T-helper 2 cell treated with Interferon-gamma antibody and Interleukin-4, amounts not matched to agents 5 μg/mL and 100 μg/mL, for 36 hours (primary cell): ENCODE measurements around the gene SLC2A14.
A peak's percentile ranks its signal among the peaks of the same experiment; 100 is the strongest.
"Not testable (repeated sequence)": the region's sequence is repeated elsewhere in the genome, so short reads cannot be mapped to it uniquely, and the experiment has no call there.

Experiments
- DNase-seq: peaks from one replicate; pipeline ENCODE4 v3.0.0; 2021; ENCODE audit warnings: low spot score
- H3K27ac Mint-ChIP-seq: one replicate; pipeline ENCODE4 v1.8.0; 2021; ENCODE audit warnings: mild to moderate bottlenecking, mixed read lengths
- H3K27me3 Mint-ChIP-seq: one replicate; pipeline ENCODE4 v1.8.0; 2021; ENCODE audit warnings: low read depth, mixed read lengths
- H3K36me3 Mint-ChIP-seq: one replicate; pipeline ENCODE4 v1.8.0; 2021; ENCODE audit warnings: low read depth, mixed read lengths
- H3K4me1 Mint-ChIP-seq: one replicate; pipeline ENCODE4 v1.8.0; 2021; ENCODE audit warnings: low read depth, mixed read lengths
- H3K4me3 Mint-ChIP-seq: one replicate; pipeline ENCODE4 v1.8.0; 2022; ENCODE audit warnings: mild to moderate bottlenecking, moderate library complexity, mixed read lengths
- H3K9me3 Mint-ChIP-seq: one replicate; pipeline ENCODE4 v1.8.0; 2021; ENCODE audit warnings: mixed read lengths

The SLC2A14 gene

GRCh38 chr12:7872566-7873319 is at the start of gene SLC2A14:
Gene SLC2A14, minus strand, starts transcription at chr12:7872915. Its CDS starts 3,035 bp downstream, at chr12:7869880.
- H3K27ac Mint-ChIP-seq, result no peak within 1 kb of the TSS
- no peaks in the 10 kb centered on the region for H3K36me3 Mint-ChIP-seq
- no peak within 1 kb of the TSS for H3K4me3 Mint-ChIP-seq
- H3K27me3 Mint-ChIP-seq, result peaks cover 38% of the 10 kb centered on the region
- H3K9me3 Mint-ChIP-seq, result no peaks in the 10 kb centered on the region
- DNase-seq, result no peak
- H3K4me1 Mint-ChIP-seq, result no peaks in the 10 kb centered on the region

DNA sequence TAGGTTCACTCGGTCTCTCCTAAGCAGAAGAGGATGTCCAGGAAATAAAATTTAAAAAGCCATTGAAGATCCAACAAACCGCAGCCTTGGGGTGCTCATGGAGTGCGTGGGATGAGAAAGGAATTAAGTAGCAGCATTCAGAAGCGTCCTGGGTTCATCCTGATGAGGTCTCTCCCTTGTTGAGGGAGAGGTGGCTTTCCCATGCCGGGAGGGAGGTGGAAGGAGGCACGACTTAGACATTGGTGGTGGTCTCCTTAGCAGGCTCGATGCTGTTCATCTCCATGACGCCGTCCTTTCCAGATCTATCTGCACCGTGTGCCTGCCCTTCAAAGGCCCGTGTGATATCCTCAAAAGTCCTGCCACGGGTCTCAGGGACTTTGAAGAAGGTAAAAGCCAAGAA is 48.5 kb upstream of the SLC2A14 start:
- peak overlapping the region; percentile 15 for H3K4me3 Mint-ChIP-seq
- not testable (repeated sequence) for H3K9me3 Mint-ChIP-seq, H3K27ac Mint-ChIP-seq, DNase-seq, H3K27me3 Mint-ChIP-seq
- peaks cover 71% of the 10 kb centered on the region for H3K36me3 Mint-ChIP-seq
- H3K4me1 Mint-ChIP-seq, result peaks cover 19% of the 10 kb centered on the region

DNA sequence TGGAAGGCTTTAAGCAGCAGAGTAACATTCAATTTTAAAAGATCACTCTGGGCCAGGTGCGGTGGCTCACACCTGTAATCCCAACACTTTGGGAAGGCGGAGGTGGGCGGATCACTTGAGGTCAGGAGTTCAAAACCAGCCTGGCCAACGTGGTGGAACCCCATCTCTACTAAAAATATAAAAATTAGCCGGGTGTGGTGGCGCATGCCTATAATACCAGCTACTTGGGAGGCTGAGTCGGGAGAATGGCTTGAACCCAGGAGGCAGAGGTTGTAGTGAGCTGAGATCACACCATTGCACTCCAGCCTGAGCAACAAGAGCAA is 45.5 kb upstream of the SLC2A14 start:
- not testable (repeated sequence) for H3K4me3 Mint-ChIP-seq, H3K27ac Mint-ChIP-seq, DNase-seq, H3K9me3 Mint-ChIP-seq, H3K27me3 Mint-ChIP-seq
- Mint-ChIP-seq H3K4me1 (peaks cover 11% of the 10 kb centered on the region), H3K36me3 (peaks cover 55% of the 10 kb centered on the region)

DNA sequence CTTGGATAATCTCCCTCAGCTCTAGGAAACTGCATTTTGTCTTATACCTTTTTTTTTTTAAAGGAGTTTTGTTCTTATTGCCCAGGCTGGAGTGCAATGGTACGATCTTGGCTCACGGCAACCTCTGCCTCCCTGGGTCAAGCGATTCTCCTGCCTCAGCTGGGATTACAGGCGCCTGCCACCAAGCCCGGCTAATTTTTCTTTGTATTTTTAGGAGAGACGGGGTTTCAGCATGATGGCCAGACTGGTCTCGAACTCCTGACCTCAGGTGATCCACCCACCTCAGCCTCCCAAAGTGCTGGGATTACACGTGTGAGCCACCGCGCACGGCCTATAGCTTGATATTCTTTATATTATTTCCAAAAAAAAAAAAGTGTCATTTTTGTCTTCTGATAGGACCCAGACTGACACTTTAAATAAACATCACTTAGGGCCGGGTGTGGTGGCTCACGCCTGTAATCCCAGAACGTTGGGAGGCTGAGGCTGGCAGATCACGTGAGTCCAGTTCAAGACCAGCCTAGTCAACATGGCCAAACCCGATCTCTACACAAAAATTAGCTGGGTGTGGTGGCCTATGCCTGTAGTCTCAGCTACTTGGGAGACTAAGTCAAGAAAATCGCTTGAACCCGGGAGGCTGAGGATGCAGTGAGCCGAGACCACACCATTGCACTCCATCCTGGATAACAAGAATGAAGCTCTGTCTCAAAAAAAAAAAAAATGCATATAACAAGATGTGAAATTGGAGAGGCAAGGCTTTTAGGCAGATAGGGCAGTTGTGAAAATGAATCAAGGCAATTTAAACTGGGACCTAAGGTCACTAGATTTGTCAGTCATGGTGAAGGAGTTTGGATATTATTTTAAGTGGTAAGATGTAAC is 44.9 kb upstream of the SLC2A14 start:
- Mint-ChIP-seq H3K4me3 (no peak overlapping the region), H3K27ac (no peak overlapping the region), H3K4me1 (peaks cover 8% of the 10 kb centered on the region), H3K36me3 (peaks cover 50% of the 10 kb centered on the region), H3K27me3 (no peaks in the 10 kb centered on the region), H3K9me3 (no peaks in the 10 kb centered on the region)
- DNase-seq, result no peak

- DNase-seq, result no peak
- peaks cover 6% of the 10 kb centered on the region for H3K4me1 Mint-ChIP-seq
- no peaks in the 10 kb centered on the region for H3K27me3 Mint-ChIP-seq
- H3K4me3 Mint-ChIP-seq, result no peak overlapping the region
- peaks cover 43% of the 10 kb centered on the region for H3K36me3 Mint-ChIP-seq
- no peaks in the 10 kb centered on the region for H3K9me3 Mint-ChIP-seq
- H3K27ac Mint-ChIP-seq, result no peak overlapping the region
These were observed 44.2 kb upstream of the SLC2A14 start for GRCh38 chr12:7916936-7917335.

DNA sequence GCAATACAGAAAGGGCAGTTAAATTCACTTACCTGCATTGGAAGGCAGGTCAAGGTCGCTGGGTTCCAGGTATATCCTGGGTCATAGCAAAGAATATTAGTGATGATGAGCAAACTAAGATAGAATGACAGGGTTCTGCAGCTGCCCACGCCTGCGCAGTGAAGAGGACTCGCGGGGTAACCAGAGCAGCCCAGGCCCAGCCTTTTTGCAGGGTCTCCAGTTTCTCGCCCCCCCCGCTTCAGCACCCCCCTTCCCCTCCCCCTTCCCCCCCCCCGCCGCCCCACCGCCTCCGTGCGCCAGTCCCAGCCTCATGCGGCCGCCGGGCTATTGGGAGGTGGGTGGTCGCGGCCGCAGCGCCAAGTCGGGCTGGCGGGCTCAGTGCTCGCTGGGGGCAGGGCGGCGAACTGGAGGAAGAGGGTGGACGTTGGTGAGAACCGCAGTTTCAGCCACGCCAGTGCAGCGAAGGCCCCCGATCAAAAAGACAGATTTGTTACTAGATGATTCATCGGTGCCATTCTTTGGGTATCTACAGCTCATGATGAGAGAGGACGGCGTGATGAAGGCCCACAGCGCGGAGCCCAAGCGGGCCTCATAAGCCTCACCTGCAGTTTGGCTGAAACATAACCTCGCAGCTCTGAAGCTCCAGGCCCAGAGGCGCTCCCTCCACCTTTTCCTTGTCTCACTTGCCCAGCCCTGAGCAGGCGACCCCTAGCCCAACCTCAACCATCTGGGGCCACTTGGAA is 43.1 kb upstream of the SLC2A14 start:
- Mint-ChIP-seq H3K4me3 (no peak overlapping the region), H3K4me1 (peaks cover 3% of the 10 kb centered on the region), H3K9me3 (no peaks in the 10 kb centered on the region), H3K27ac (no peak overlapping the region), H3K36me3 (peaks cover 33% of the 10 kb centered on the region), H3K27me3 (no peaks in the 10 kb centered on the region)
- no peak for DNase-seq

DNA sequence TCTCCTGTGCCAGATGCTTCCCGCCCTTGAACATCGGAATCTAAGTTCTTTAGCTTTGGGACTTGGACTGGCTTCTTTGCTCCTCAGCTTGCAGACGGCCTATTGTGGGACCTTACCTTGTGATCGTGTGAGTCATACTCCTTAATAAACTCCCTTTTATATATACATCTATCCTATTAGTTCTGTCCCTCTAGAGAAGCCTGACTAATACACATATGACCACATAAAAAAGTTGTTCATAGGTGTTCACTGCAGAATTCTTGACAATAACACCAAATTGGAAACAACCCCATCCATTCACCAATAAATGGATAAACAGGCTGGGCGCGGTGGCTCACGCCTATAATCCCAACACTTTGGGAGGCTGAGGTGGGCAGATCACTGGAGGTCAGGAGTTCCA is 37.4 kb upstream of the SLC2A14 start:
- H3K27me3 Mint-ChIP-seq, H3K27ac Mint-ChIP-seq: not testable (repeated sequence)

GRCh38 chr12:7907009-7907408 is 34.3 kb upstream of the SLC2A14 start:
- no peak for DNase-seq
- Mint-ChIP-seq H3K4me1 (no peaks in the 10 kb centered on the region), H3K36me3 (no peaks in the 10 kb centered on the region), H3K9me3 (no peaks in the 10 kb centered on the region), H3K27ac (no peak overlapping the region), H3K27me3 (no peaks in the 10 kb centered on the region), H3K4me3 (no peak overlapping the region)

More for the DNA sequence above, 37.4 kb upstream of the SLC2A14 start:
- not testable (repeated sequence) for H3K4me1 Mint-ChIP-seq, DNase-seq, H3K4me3 Mint-ChIP-seq, H3K36me3 Mint-ChIP-seq, H3K9me3 Mint-ChIP-seq

DNA sequence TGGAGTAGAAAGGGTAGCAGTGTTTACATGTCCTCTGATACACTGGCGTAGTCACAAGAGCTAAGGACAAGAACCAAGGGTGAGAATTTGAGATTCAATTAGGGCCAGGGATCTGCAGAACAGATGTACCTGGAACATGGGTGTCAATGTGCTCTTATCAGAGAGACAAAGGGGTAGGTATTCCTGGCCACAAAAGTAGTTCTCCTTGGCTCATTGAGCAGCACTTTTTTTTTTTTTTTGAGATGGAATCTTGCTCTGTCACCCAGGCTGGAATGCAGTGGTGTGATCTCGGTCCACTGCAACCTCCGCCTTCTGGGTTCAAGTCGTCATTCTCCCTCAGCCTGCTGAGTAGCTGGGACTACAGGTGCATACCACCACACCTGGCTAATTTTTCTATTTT is 33.6 kb upstream of the SLC2A14 start:
- not testable (repeated sequence) for H3K9me3 Mint-ChIP-seq, H3K4me3 Mint-ChIP-seq, H3K27ac Mint-ChIP-seq, H3K4me1 Mint-ChIP-seq, DNase-seq, H3K27me3 Mint-ChIP-seq, H3K36me3 Mint-ChIP-seq

DNA sequence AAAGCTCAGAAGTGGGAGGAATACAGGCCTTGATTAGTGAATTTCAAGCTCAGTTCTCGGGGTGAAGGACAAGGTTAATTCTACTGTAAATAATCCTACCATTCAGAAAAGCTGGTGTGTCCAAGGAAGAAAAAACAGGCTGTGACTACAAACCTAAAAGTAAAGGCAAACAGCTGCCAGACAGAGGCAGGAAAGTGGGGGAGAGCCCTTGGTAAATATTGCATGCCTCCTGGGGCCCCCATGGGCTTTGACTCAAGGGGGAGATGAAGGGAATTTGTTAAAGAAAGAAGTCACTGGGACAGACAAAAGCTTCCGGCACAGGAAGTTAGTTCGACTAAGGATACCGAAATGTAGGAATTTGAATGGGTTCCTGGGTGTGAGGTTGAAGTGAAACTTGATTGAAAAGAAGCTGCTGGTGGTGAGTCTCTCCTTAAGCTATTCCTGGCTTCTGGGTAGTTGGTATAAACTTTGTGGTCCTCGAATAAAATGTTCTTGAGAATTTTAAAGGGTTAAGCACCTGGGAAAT is 32.9 kb upstream of the SLC2A14 start:
- H3K4me3 Mint-ChIP-seq, result not testable (repeated sequence)

DNA sequence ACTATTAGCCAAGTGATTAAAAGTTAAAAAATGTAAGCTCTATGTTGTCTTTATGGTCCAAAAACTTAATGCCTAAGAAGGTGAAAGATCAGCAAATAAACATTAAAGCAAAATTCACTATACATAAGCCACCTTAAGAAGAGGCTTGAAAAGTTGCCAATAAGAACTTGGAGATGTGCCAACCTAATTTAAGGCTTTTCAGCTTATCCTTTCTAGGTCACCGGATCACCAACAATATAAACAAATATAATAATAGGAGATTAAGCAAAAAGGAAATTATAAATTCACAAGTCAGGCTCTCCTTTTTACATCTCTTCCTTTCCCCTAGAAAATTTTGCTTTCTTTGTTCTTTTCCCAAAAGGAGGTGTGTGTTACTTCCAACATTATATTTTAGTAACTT is 32.4 kb upstream of the SLC2A14 start:
- Mint-ChIP-seq H3K27me3 (no peaks in the 10 kb centered on the region), H3K4me3 (no peak overlapping the region), H3K9me3 (no peaks in the 10 kb centered on the region), H3K27ac (no peak overlapping the region), H3K4me1 (no peaks in the 10 kb centered on the region), H3K36me3 (no peaks in the 10 kb centered on the region)
- no peak for DNase-seq

More for the DNA sequence above, 32.9 kb upstream of the SLC2A14 start:
- H3K36me3 Mint-ChIP-seq, DNase-seq, H3K4me1 Mint-ChIP-seq, H3K27me3 Mint-ChIP-seq, H3K27ac Mint-ChIP-seq, H3K9me3 Mint-ChIP-seq: not testable (repeated sequence)

- not testable (repeated sequence) for DNase-seq, H3K9me3 Mint-ChIP-seq, H3K4me1 Mint-ChIP-seq, H3K4me3 Mint-ChIP-seq, H3K27ac Mint-ChIP-seq, H3K36me3 Mint-ChIP-seq, H3K27me3 Mint-ChIP-seq
These were observed 29.7 kb upstream of the SLC2A14 start for GRCh38 chr12:7902416-7902815.

- no peaks in the 10 kb centered on the region for H3K4me1 Mint-ChIP-seq
- DNase-seq, result no peak
- H3K9me3 Mint-ChIP-seq, result no peaks in the 10 kb centered on the region
- no peaks in the 10 kb centered on the region for H3K36me3 Mint-ChIP-seq
- no peak overlapping the region for H3K27ac Mint-ChIP-seq
- no peaks in the 10 kb centered on the region for H3K27me3 Mint-ChIP-seq
- no peak overlapping the region for H3K4me3 Mint-ChIP-seq
These were observed 27.0 kb upstream of the SLC2A14 start for GRCh38 chr12:7899755-7900154.

DNA sequence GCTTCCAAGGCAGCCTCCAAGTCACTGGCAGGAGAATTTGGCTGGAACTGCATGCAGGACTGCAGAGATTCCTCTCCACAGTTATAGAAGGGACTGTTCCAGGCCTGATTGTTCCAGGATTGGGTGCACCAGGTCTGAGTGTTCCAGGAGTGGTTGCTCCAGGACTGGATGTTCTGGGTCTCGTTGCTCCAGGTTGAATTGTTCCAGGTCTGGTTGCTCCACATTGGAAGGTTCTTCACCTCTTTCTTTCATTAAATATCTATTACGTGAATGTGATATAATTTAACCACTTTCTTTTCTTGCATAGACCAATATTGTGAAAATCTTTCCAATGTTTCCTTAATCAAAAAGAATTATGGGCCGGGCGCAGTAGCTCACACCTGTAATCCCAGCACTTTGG is 24.0 kb upstream of the SLC2A14 start:
- H3K27me3 Mint-ChIP-seq, H3K4me1 Mint-ChIP-seq, H3K36me3 Mint-ChIP-seq, H3K9me3 Mint-ChIP-seq, H3K27ac Mint-ChIP-seq, H3K4me3 Mint-ChIP-seq, DNase-seq: not testable (repeated sequence)
